ENCODE measurements around the gene GLT8D2. TPM values are rescaled to one million over a fixed set of nuclear protein-coding genes. Genes with fewer than 3 reads are reported as not detected.
"Not testable (repeated sequence)": the region's sequence is repeated elsewhere in the genome, so short reads cannot be mapped to it uniquely, and the experiment has no call there.

Gene GLT8D2
- total and polyA plus RNA-seq, 2 experiments from 2014 or later = 4.2 to 8.5 TPM

- H3K9me3 Mint-ChIP-seq; DNase-seq (ENCODE audit: low spot score); ATAC-seq: not testable (repeated sequence)
These were observed 10.2 kb downstream of the GLT8D2 start for GRCh38 chr12:104039769-104040168.

GRCh38 chr12:104036143-104036542 is 13.8 kb downstream of the GLT8D2 start:
- ATAC-seq; H3K27ac ChIP-seq (ENCODE audit: low read depth); H3K4me1 ChIP-seq (ENCODE audit: insufficient read depth); H3K4me2 ChIP-seq; H3K4me3 Mint-ChIP-seq; H3K4me1 Mint-ChIP-seq; H3F3A ChIP-seq (replicated peaks; ENCODE audit: low read depth); H3K27ac Mint-ChIP-seq; DNase-seq (ENCODE audit: low spot score); H3K36me3 ChIP-seq (ENCODE audit: insufficient read depth); H3K79me2 ChIP-seq (replicated peaks; ENCODE audit: insufficient read depth); H3K27me3 ChIP-seq (ENCODE audit: insufficient read depth); H4K20me1 ChIP-seq (replicated peaks; ENCODE audit: insufficient read depth); H2AFZ ChIP-seq; H3K27me3 Mint-ChIP-seq (ENCODE audit: insufficient read depth, low read depth, poor library complexity); H3K9me3 Mint-ChIP-seq; H3K4me3 ChIP-seq; H3K9me2 ChIP-seq (ENCODE audit: insufficient read depth); H3K36me3 Mint-ChIP-seq (ENCODE audit: low read depth): not testable (repeated sequence)

More at GRCh38 chr12:104039769-104040168, 10.2 kb downstream of the GLT8D2 start:
- H3K36me3 Mint-ChIP-seq (ENCODE audit: low read depth); H2AFZ ChIP-seq; H3F3A ChIP-seq (replicated peaks; ENCODE audit: low read depth); H3K27me3 Mint-ChIP-seq (ENCODE audit: insufficient read depth, low read depth, poor library complexity); H3K4me1 ChIP-seq (ENCODE audit: insufficient read depth); H3K4me1 Mint-ChIP-seq; H3K9me2 ChIP-seq (ENCODE audit: insufficient read depth); H3K79me2 ChIP-seq (replicated peaks; ENCODE audit: insufficient read depth); H3K4me3 ChIP-seq; H3K36me3 ChIP-seq (ENCODE audit: insufficient read depth); H3K4me3 Mint-ChIP-seq; H3K4me2 ChIP-seq; H3K27ac ChIP-seq (ENCODE audit: low read depth); H3K27ac Mint-ChIP-seq; H4K20me1 ChIP-seq (replicated peaks; ENCODE audit: insufficient read depth); H3K27me3 ChIP-seq (ENCODE audit: insufficient read depth): not testable (repeated sequence)

GRCh38 chr12:104030596-104030995 is 19.4 kb downstream of the GLT8D2 start:
- H3F3A ChIP-seq (replicated peaks; ENCODE audit: low read depth); H3K79me2 ChIP-seq (replicated peaks; ENCODE audit: insufficient read depth); H3K9me3 Mint-ChIP-seq; H3K27ac Mint-ChIP-seq; H3K4me1 ChIP-seq (ENCODE audit: insufficient read depth); H3K27me3 Mint-ChIP-seq (ENCODE audit: insufficient read depth, low read depth, poor library complexity); H3K27ac ChIP-seq (ENCODE audit: low read depth); H3K4me3 Mint-ChIP-seq; H2AFZ ChIP-seq; H4K20me1 ChIP-seq (replicated peaks; ENCODE audit: insufficient read depth); H3K9me2 ChIP-seq (ENCODE audit: insufficient read depth); H3K4me3 ChIP-seq; H3K27me3 ChIP-seq (ENCODE audit: insufficient read depth); H3K4me1 Mint-ChIP-seq; H3K36me3 ChIP-seq (ENCODE audit: insufficient read depth); H3K36me3 Mint-ChIP-seq (ENCODE audit: low read depth); DNase-seq (ENCODE audit: low spot score); ATAC-seq; H3K4me2 ChIP-seq: not testable (repeated sequence)

- no peaks in the 10 kb centered on the region for H3K36me3 ChIP-seq (ENCODE audit: insufficient read depth)
- H3F3A ChIP-seq (replicated peaks; ENCODE audit: low read depth) = no peaks in the 10 kb centered on the region
- H3K4me3 ChIP-seq = no peak overlapping the region
- TF ChIP-seq ZNF331 (CRISPR knock-in tag; IDR thresholded peaks at IDR 0.05; ENCODE audit: low read depth) (no peak), CREB1 (CRISPR knock-in tag; IDR thresholded peaks at IDR 0.05; ENCODE audit: low read depth) (no peak), ZNF114 (CRISPR knock-in tag; IDR thresholded peaks at IDR 0.05) (no peak), STAT1 (IDR thresholded peaks at IDR 0.05; ENCODE audit: unreplicated experiment) (no peak), NANOG (IDR thresholded peaks at IDR 0.05; ENCODE audit: borderline replicate concordance) (no peak)
- Mint-ChIP-seq H3K4me3 (no peak overlapping the region), H3K36me3 (ENCODE audit: low read depth) (no peaks in the 10 kb centered on the region), H3K27ac (no peak overlapping the region), H3K27me3 (ENCODE audit: insufficient read depth, low read depth, poor library complexity) (no peaks in the 10 kb centered on the region), H3K4me1 (no peaks in the 10 kb centered on the region), H3K9me3 (peaks cover 18% of the 10 kb centered on the region; the same call in 2 of the 3 replicates)
- H3K79me2 ChIP-seq (replicated peaks; ENCODE audit: insufficient read depth) = no peaks in the 10 kb centered on the region
- no peak overlapping the region for H3K27ac ChIP-seq (ENCODE audit: low read depth)
- no peak for DNase-seq (ENCODE audit: low spot score)
- no peak for ATAC-seq
- H3K27me3 ChIP-seq (ENCODE audit: insufficient read depth) = no peaks in the 10 kb centered on the region
- H3K4me2 ChIP-seq = no peak overlapping the region
- no peaks in the 10 kb centered on the region for H3K4me1 ChIP-seq (ENCODE audit: insufficient read depth)
- no peaks in the 10 kb centered on the region for H4K20me1 ChIP-seq (replicated peaks; ENCODE audit: insufficient read depth)
- no peaks in the 10 kb centered on the region for H3K9me2 ChIP-seq (ENCODE audit: insufficient read depth)
- H2AFZ ChIP-seq = no peak overlapping the region
These were observed 23.0 kb downstream of the GLT8D2 start for GRCh38 chr12:104026841-104027599.
